ENCODE results near the gene FGD3. TPM values are rescaled to one million over a fixed set of nuclear protein-coding genes. Genes with fewer than 3 reads are reported as not detected.
A peak's percentile ranks its signal among the peaks of the same experiment; 100 is the strongest.

FGD3 gene
- total RNA-seq, 2 experiments from 2014 or later: 102 to 104 TPM

- Mint-ChIP-seq H3K9me3 (no peaks in the 10 kb centered on the region), H3K27ac (no peak overlapping the region), H3K36me3 (ENCODE audit: low read depth) (peaks cover 83% of the 10 kb centered on the region), H3K27me3 (no peaks in the 10 kb centered on the region), H3K4me3 (no peak overlapping the region), H3K4me1 (peaks cover 80% of the 10 kb centered on the region)
- CTCF ChIA-PET: no interaction called here
- DNase-seq: no peak
- POLR2A ChIA-PET: interaction anchor here (1.1 to 3.2 kb wide), 2 partner anchors 8 to 10 kb away, joined by 3 to 19 read pairs; no protein-coding TSS in a partner anchor
Observed at GRCh38 chr9:92974161-92974661, 26.9 kb downstream of the FGD3 start.

GRCh38 chr9:92974761-92975755 lies 27.7 kb downstream of the FGD3 start:
- POLR2A ChIA-PET: interaction anchor here (1.1 to 3.2 kb wide), 2 partner anchors 9 to 11 kb away, joined by 3 to 19 read pairs; no protein-coding TSS in a partner anchor
- CTCF ChIA-PET: no interaction called here
- Mint-ChIP-seq H3K27me3 (no peaks in the 10 kb centered on the region), H3K9me3 (no peaks in the 10 kb centered on the region), H3K4me3 (no peak overlapping the region), H3K27ac (no peak overlapping the region), H3K36me3 (ENCODE audit: low read depth) (peaks cover 83% of the 10 kb centered on the region), H3K4me1 (peaks cover 80% of the 10 kb centered on the region)
- no peak for DNase-seq

- no peak overlapping the region for H3K27ac Mint-ChIP-seq
- H3K4me1 Mint-ChIP-seq: peaks cover 77% of the 10 kb centered on the region
- H3K36me3 Mint-ChIP-seq (ENCODE audit: low read depth): peaks cover 83% of the 10 kb centered on the region
- no peak overlapping the region for H3K4me3 Mint-ChIP-seq
- DNase-seq: no peak
- POLR2A ChIA-PET: interaction anchor here (1.2 to 3.2 kb wide), 2 partner anchors 10 to 25 kb away, joined by 3 to 19 read pairs; no protein-coding TSS in a partner anchor
- H3K27me3 Mint-ChIP-seq: no peaks in the 10 kb centered on the region
- peaks cover 4% of the 10 kb centered on the region for H3K9me3 Mint-ChIP-seq
- CTCF ChIA-PET: no interaction called here
Observed at GRCh38 chr9:92976431-92976830, 29.1 kb downstream of the FGD3 start.

GRCh38 chr9:92977279-92977678 lies 30.0 kb downstream of the FGD3 start:
- Mint-ChIP-seq H3K27ac (peak overlapping the region; percentile 34), H3K4me1 (peaks cover 78% of the 10 kb centered on the region), H3K36me3 (ENCODE audit: low read depth) (peaks cover 87% of the 10 kb centered on the region), H3K9me3 (peaks cover 12% of the 10 kb centered on the region), H3K4me3 (no peak overlapping the region), H3K27me3 (no peaks in the 10 kb centered on the region)
- DNase-seq: no peak
- ChIA-PET POLR2A (interaction anchor here (1.2 kb wide), 1 partner anchor 24 kb away, joined by 3 read pairs; no protein-coding TSS in a partner anchor), CTCF (interaction anchor here (1.4 kb wide), 1 partner anchor 9 kb away, joined by 3 read pairs; no protein-coding TSS in a partner anchor)

GRCh38 chr9:92978345-92978875 lies 31.1 kb downstream of the FGD3 start:
- CTCF ChIA-PET: interaction anchor here (1.1 to 1.5 kb wide), 4 partner anchors 8 to 25 kb away, joined by 3 to 4 read pairs (median 3); no protein-coding TSS in a partner anchor
- Mint-ChIP-seq H3K36me3 (ENCODE audit: low read depth) (peaks cover 88% of the 10 kb centered on the region), H3K4me1 (peaks cover 68% of the 10 kb centered on the region), H3K27ac (peak overlapping the region; percentile 68), H3K9me3 (peaks cover 16% of the 10 kb centered on the region), H3K4me3 (no peak overlapping the region), H3K27me3 (no peaks in the 10 kb centered on the region)
- POLR2A ChIA-PET: interaction anchor here (1.0 to 1.4 kb wide), 2 partner anchors 9 to 81 kb away, joined by 3 read pairs; no protein-coding TSS in a partner anchor
- DNase-seq: no peak

- Mint-ChIP-seq H3K27ac (peak overlapping the region; percentile 68), H3K4me1 (peaks cover 59% of the 10 kb centered on the region), H3K27me3 (no peaks in the 10 kb centered on the region), H3K4me3 (no peak overlapping the region), H3K9me3 (peaks cover 24% of the 10 kb centered on the region), H3K36me3 (ENCODE audit: low read depth) (peaks cover 88% of the 10 kb centered on the region)
- POLR2A ChIA-PET: interaction anchor here (0.7 to 2.2 kb wide), 9 partner anchors 10 to 155 kb away, joined by 3 to 16 read pairs (median 3); partner anchors contain the start of gene NINJ1
- DNase-seq: no peak
- CTCF ChIA-PET: interaction anchor here (0.7 to 1.5 kb wide), 6 partner anchors 9 to 129 kb away, joined by 3 to 4 read pairs (median 3); no protein-coding TSS in a partner anchor
Observed at GRCh38 chr9:92979283-92980056, 32.1 kb downstream of the FGD3 start.

GRCh38 chr9:92980085-92980745 lies 32.9 kb downstream of the FGD3 start:
- H3K9me3 Mint-ChIP-seq: peaks cover 26% of the 10 kb centered on the region
- DNase-seq: no peak
- H3K27me3 Mint-ChIP-seq: no peaks in the 10 kb centered on the region
- peaks cover 58% of the 10 kb centered on the region for H3K4me1 Mint-ChIP-seq
- peaks cover 88% of the 10 kb centered on the region for H3K36me3 Mint-ChIP-seq (ENCODE audit: low read depth)
- POLR2A ChIA-PET: interaction anchor here (0.7 to 2.2 kb wide), 8 partner anchors 10 to 154 kb away, joined by 3 to 16 read pairs (median 3); partner anchors contain the start of gene NINJ1
- peak overlapping the region; percentile 45 for H3K4me3 Mint-ChIP-seq
- H3K27ac Mint-ChIP-seq: peak overlapping the region; percentile 87
- CTCF ChIA-PET: interaction anchor here (0.7 to 1.4 kb wide), 4 partner anchors 23 to 129 kb away, joined by 3 to 4 read pairs (median 4); no protein-coding TSS in a partner anchor

- peaks cover 63% of the 10 kb centered on the region for H3K4me1 Mint-ChIP-seq
- H3K27me3 Mint-ChIP-seq: no peaks in the 10 kb centered on the region
- POLR2A ChIA-PET: interaction anchor here (1.2 to 1.3 kb wide), 2 partner anchors 10 to 82 kb away, joined by 3 to 4 read pairs; no protein-coding TSS in a partner anchor
- H3K36me3 Mint-ChIP-seq (ENCODE audit: low read depth): peaks cover 91% of the 10 kb centered on the region
- H3K9me3 Mint-ChIP-seq: peaks cover 33% of the 10 kb centered on the region
- no peak for DNase-seq
- CTCF ChIA-PET: interaction anchor here (0.9 to 1.0 kb wide), 2 partner anchors 20 to 21 kb away, joined by 3 read pairs; no protein-coding TSS in a partner anchor
- no peak overlapping the region for H3K27ac Mint-ChIP-seq
- H3K4me3 Mint-ChIP-seq: no peak overlapping the region
Observed at GRCh38 chr9:92982130-92982529, 34.8 kb downstream of the FGD3 start.

GRCh38 chr9:92983984-92984589 lies 36.8 kb downstream of the FGD3 start:
- Mint-ChIP-seq H3K9me3 (peaks cover 33% of the 10 kb centered on the region), H3K27ac (no peak overlapping the region), H3K4me3 (no peak overlapping the region), H3K4me1 (peaks cover 66% of the 10 kb centered on the region), H3K36me3 (ENCODE audit: low read depth) (peaks cover 95% of the 10 kb centered on the region), H3K27me3 (no peaks in the 10 kb centered on the region)
- ChIA-PET POLR2A (no interaction called here), CTCF (interaction anchor here (0.6 to 1.2 kb wide), 3 partner anchors 17 to 309 kb away, joined by 3 to 4 read pairs (median 3); no protein-coding TSS in a partner anchor)
- DNase-seq: no peak

- peaks cover 33% of the 10 kb centered on the region for H3K9me3 Mint-ChIP-seq
- no peak overlapping the region for H3K27ac Mint-ChIP-seq
- H3K4me3 Mint-ChIP-seq: no peak overlapping the region
- peaks cover 95% of the 10 kb centered on the region for H3K36me3 Mint-ChIP-seq (ENCODE audit: low read depth)
- H3K4me1 Mint-ChIP-seq: peaks cover 66% of the 10 kb centered on the region
- DNase-seq: no peak
- CTCF ChIA-PET: interaction anchor here (1.2 kb wide), 2 partner anchors 18 kb away, joined by 3 read pairs; no protein-coding TSS in a partner anchor
- H3K27me3 Mint-ChIP-seq: no peaks in the 10 kb centered on the region
- POLR2A ChIA-PET: no interaction called here
Observed at GRCh38 chr9:92984976-92985375, 37.7 kb downstream of the FGD3 start.

All from activated CD4-positive, alpha-beta memory T cell treated with anti-CD3 and anti-CD28 coated beads, Interleukin-2, amount 10 ng/mL, durations not matched to agents 7 days and 5 days (primary cell).